ENCODE data around the gene FMO4.

DNA sequence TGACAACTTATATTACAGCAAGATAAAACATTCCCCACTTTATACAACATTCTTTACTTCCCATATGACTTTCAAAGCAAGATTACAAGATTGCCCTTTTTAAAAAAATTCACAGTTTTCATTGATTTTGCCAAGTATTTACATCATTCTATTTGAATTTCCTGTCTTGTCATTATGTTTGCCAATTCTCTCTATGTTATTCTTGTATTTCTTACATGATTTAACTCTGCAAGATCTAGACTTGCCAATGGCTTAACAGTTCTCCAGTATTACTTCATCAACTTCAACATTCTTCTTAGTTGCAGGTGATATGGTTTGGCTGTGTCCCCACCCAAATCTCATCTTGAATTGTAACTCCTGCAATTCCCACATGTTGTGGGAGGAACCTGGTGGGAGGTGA is 31.6 kb downstream of the FMO4 start:
- TF ChIP-seq CTCF (IDR thresholded peaks at IDR 0.05; ENCODE audit: low read length): no peak
- no peak for TF ChIP-seq EZH2 (IDR thresholded peaks at IDR 0.05; ENCODE audit: borderline replicate concordance, low read length)

All from OCI-LY1 (cell line).